NCI-H2196 (cell line): ENCODE measurements around the gene MT1B.

Experiments used
- DNase-seq: peaks from one replicate; lab custom pipeline; 2025; ENCODE audit not compliant: unreplicated experiment; lab: John Stamatoyannopoulos, UW

Gene MT1B

GRCh38 chr16:56651586-56651985 lies at the start of gene MT1B:
Gene MT1B (plus strand): TSS chr16:56651886. CDS start chr16:56651954, 68 bp downstream.
- no peak for DNase-seq

- DNase-seq, result peak; percentile 35
These were observed 48.1 kb upstream of the MT1B start for GRCh38 chr16:56603589-56603988.

GRCh38 chr16:56604966-56605365 lies 46.7 kb upstream of the MT1B start:
- DNase-seq, result no peak

GRCh38 chr16:56605475-56605874 lies 46.2 kb upstream of the MT1B start:
- DNase-seq, result no peak

GRCh38 chr16:56606071-56606475 lies 45.6 kb upstream of the MT1B start:
- no peak for DNase-seq

- DNase-seq, result peak; percentile 57
These were observed 45.1 kb upstream of the MT1B start for GRCh38 chr16:56606476-56607108.

- DNase-seq, result peak; percentile 22
These were observed 44.5 kb upstream of the MT1B start for GRCh38 chr16:56607109-56607618.

- DNase-seq, result no peak
These were observed 44.0 kb upstream of the MT1B start for GRCh38 chr16:56607675-56608042.

- DNase-seq, result peak; percentile 83
These were observed 43.4 kb upstream of the MT1B start, which contains the start of gene MT2A for GRCh38 chr16:56608043-56608875. Gene MT2A (plus strand): TSS chr16:56608584. CDS start chr16:56608656, 72 bp downstream.

GRCh38 chr16:56608876-56609462 lies 42.7 kb upstream of the MT1B start:
- no peak for DNase-seq

- DNase-seq, result peak; percentile 18
These were observed 42.2 kb upstream of the MT1B start for GRCh38 chr16:56609463-56609921.

GRCh38 chr16:56610017-56610608 lies 41.6 kb upstream of the MT1B start:
- peak; percentile 10 for DNase-seq

GRCh38 chr16:56610609-56611111 lies 41.0 kb upstream of the MT1B start:
- no peak for DNase-seq

GRCh38 chr16:56611281-56611833 lies 40.3 kb upstream of the MT1B start:
- peak; percentile 5 for DNase-seq

- no peak for DNase-seq
These were observed 38.0 kb upstream of the MT1B start for GRCh38 chr16:56613706-56614105.

- no peak for DNase-seq
These were observed 37.1 kb upstream of the MT1B start for GRCh38 chr16:56614549-56614991.

GRCh38 chr16:56615353-56615752 lies 36.3 kb upstream of the MT1B start:
- no peak for DNase-seq

- DNase-seq, result no peak
These were observed 35.0 kb upstream of the MT1B start for GRCh38 chr16:56616608-56617211.

- no peak for DNase-seq
These were observed 34.2 kb upstream of the MT1B start for GRCh38 chr16:56617212-56618085.
